ENCODE data around the gene CFAP141. TPM values are rescaled to one million over a fixed set of nuclear protein-coding genes. Genes with fewer than 3 reads are reported as not detected.

Gene CFAP141
- total and polyA plus RNA-seq, 4 donors, result not detected

DNA sequence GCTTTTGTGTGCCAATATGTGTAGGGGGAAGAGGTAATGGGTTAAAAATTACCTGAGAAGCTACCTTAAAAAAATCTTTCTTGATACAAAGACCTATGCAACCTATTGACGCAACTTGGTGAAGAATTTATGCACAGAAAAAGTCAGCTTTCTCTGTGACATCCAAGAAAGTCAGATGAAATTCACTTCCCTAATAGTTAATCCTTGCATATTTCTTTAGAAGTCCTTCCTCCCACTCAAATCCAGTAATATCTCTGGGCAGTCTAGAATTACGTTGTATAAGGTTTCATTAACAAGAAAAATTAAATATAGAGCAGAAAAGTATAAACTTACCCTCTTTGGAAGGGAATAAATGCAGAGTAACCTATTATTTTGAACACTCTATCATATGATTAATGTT lies 17.5 kb upstream of the CFAP141 start:
- no peaks in the 10 kb centered on the region for H3K9me3 ChIP-seq (ENCODE audit: control insufficient read depth in 4 of 4, low read length in 3 of 4)
- H3K4me1 ChIP-seq (ENCODE audit: control insufficient read depth in 4 of 4, insufficient read depth in 4 of 4, low read length in 3 of 4), result peaks cover 4 to 23% (median 18%) of the 10 kb centered on the region in 4 donors
- TF ChIP-seq YY1 (IDR thresholded peaks at IDR 0.05), result no peak
- TF ChIP-seq, protein P1, sequence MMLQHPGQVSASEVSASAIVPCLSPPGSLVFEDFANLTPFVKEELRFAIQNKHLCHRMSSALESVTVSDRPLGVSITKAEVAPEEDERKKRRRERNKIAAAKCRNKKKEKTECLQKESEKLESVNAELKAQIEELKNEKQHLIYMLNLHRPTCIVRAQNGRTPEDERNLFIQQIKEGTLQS (IDR thresholded peaks at IDR 0.05), result no peak
- no peak for TF ChIP-seq HNF4G (IDR thresholded peaks at IDR 0.05)
- no peak for TF ChIP-seq GABPA (IDR thresholded peaks at IDR 0.05 in 1 of 2, conservative IDR thresholded peaks at IDR 0.05 in 1 of 2)
- TF ChIP-seq, protein P2, sequence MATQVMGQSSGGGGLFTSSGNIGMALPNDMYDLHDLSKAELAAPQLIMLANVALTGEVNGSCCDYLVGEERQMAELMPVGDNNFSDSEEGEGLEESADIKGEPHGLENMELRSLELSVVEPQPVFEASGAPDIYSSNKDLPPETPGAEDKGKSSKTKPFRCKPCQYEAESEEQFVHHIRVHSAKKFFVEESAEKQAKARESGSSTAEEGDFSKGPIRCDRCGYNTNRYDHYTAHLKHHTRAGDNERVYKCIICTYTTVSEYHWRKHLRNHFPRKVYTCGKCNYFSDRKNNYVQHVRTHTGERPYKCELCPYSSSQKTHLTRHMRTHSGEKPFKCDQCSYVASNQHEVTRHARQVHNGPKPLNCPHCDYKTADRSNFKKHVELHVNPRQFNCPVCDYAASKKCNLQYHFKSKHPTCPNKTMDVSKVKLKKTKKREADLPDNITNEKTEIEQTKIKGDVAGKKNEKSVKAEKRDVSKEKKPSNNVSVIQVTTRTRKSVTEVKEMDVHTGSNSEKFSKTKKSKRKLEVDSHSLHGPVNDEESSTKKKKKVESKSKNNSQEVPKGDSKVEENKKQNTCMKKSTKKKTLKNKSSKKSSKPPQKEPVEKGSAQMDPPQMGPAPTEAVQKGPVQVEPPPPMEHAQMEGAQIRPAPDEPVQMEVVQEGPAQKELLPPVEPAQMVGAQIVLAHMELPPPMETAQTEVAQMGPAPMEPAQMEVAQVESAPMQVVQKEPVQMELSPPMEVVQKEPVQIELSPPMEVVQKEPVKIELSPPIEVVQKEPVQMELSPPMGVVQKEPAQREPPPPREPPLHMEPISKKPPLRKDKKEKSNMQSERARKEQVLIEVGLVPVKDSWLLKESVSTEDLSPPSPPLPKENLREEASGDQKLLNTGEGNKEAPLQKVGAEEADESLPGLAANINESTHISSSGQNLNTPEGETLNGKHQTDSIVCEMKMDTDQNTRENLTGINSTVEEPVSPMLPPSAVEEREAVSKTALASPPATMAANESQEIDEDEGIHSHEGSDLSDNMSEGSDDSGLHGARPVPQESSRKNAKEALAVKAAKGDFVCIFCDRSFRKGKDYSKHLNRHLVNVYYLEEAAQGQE (IDR thresholded peaks at IDR 0.05), result no peak
- TF ChIP-seq, protein P3, sequence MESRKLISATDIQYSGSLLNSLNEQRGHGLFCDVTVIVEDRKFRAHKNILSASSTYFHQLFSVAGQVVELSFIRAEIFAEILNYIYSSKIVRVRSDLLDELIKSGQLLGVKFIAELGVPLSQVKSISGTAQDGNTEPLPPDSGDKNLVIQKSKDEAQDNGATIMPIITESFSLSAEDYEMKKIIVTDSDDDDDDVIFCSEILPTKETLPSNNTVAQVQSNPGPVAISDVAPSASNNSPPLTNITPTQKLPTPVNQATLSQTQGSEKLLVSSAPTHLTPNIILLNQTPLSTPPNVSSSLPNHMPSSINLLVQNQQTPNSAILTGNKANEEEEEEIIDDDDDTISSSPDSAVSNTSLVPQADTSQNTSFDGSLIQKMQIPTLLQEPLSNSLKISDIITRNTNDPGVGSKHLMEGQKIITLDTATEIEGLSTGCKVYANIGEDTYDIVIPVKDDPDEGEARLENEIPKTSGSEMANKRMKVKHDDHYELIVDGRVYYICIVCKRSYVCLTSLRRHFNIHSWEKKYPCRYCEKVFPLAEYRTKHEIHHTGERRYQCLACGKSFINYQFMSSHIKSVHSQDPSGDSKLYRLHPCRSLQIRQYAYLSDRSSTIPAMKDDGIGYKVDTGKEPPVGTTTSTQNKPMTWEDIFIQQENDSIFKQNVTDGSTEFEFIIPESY (IDR thresholded peaks at IDR 0.05), result no peak
- TF ChIP-seq FOXA1 (IDR thresholded peaks at IDR 0.05), result no peak
- no peak for TF ChIP-seq RAD21 (IDR thresholded peaks at IDR 0.05)
- no peak for TF ChIP-seq RXRA (IDR thresholded peaks at IDR 0.05)
- no peak for TF ChIP-seq SP1 (IDR thresholded peaks at IDR 0.05)
- no peak for TF ChIP-seq HNF4A (conservative IDR thresholded peaks at IDR 0.05)
- TF ChIP-seq FOXA2 (IDR thresholded peaks at IDR 0.05), result no peak
- TF ChIP-seq, protein P4, sequence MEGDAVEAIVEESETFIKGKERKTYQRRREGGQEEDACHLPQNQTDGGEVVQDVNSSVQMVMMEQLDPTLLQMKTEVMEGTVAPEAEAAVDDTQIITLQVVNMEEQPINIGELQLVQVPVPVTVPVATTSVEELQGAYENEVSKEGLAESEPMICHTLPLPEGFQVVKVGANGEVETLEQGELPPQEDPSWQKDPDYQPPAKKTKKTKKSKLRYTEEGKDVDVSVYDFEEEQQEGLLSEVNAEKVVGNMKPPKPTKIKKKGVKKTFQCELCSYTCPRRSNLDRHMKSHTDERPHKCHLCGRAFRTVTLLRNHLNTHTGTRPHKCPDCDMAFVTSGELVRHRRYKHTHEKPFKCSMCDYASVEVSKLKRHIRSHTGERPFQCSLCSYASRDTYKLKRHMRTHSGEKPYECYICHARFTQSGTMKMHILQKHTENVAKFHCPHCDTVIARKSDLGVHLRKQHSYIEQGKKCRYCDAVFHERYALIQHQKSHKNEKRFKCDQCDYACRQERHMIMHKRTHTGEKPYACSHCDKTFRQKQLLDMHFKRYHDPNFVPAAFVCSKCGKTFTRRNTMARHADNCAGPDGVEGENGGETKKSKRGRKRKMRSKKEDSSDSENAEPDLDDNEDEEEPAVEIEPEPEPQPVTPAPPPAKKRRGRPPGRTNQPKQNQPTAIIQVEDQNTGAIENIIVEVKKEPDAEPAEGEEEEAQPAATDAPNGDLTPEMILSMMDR (IDR thresholded peaks at IDR 0.05; ENCODE audit: low read depth, low read length, missing input control), result no peak
- TF ChIP-seq NR2F2 (IDR thresholded peaks at IDR 0.05), result no peak
- TF ChIP-seq, protein P5, sequence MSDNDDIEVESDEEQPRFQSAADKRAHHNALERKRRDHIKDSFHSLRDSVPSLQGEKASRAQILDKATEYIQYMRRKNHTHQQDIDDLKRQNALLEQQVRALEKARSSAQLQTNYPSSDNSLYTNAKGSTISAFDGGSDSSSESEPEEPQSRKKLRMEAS (IDR thresholded peaks at IDR 0.05), result no peak
- TF ChIP-seq TAF1 (conservative IDR thresholded peaks at IDR 0.05), result no peak
- no peak for TF ChIP-seq EGR1 (IDR thresholded peaks at IDR 0.05; ENCODE audit: low read depth in 2 of 2)
- no peak for TF ChIP-seq JUND (IDR thresholded peaks at IDR 0.05)
- peaks cover 1 to 19% (median 14%) of the 10 kb centered on the region in 4 donors for H3K36me3 ChIP-seq (ENCODE audit: control insufficient read depth in 4 of 4, insufficient read depth in 3 of 4, low read depth in 1 of 4, low read length in 3 of 4)
- no peak overlapping the region for H3K9ac ChIP-seq (ENCODE audit: low read depth in 1 of 2, low read length in 2 of 2)
- 84% methylated on average over 2 of the region's 2 CpGs for WGBS
- no peaks in the 10 kb centered on the region for H3K27me3 ChIP-seq (ENCODE audit: control insufficient read depth in 4 of 4, insufficient read depth in 4 of 4, low read length in 3 of 4)
- no peak overlapping the region for H3K27ac ChIP-seq (ENCODE audit: low read depth in 1 of 2, low read length in 2 of 2)
- H3K4me3 ChIP-seq (ENCODE audit: low read depth in 1 of 3, low read length in 3 of 3), result no peak overlapping the region
- no peak for DNase-seq (ENCODE audit: low spot score)
